Lower leg skin (tissue), 3 donors: ENCODE measurements around the gene RB1.

ENCODE experiments used
- CTCF ChIP-seq, 3 donors: fragments of 450-650 bp; IDR thresholded peaks; one replicate each; pipeline ENCODE4 v1.5.1; 2016; ENCODE audit warnings: antibody characterized with exemption in 3 of 3, mild to moderate bottlenecking in 3 of 3, moderate library complexity in 2 of 3
- POLR2A ChIP-seq, 2 donors: fragments of 450-650 bp; IDR thresholded peaks; one replicate each; pipeline ENCODE4 v1.6.1; 2016 to 2017; ENCODE audit warnings: antibody characterized with exemption in 2 of 2, mild to moderate bottlenecking in 1 of 2, moderate library complexity in 1 of 2

- TF ChIP-seq CTCF (IDR thresholded peaks at IDR 0.05), result no peak
- TF ChIP-seq POLR2A (IDR thresholded peaks at IDR 0.05), result no peak
Observed at GRCh38 chr13:48475230-48475629, 171.7 kb downstream of the RB1 start.
